ENCODE results near the gene SLC1A6. TPM values are rescaled to one million over a fixed set of nuclear protein-coding genes. Genes with fewer than 3 reads are reported as not detected.
"Not testable (repeated sequence)": the region's sequence is repeated elsewhere in the genome, so short reads cannot be mapped to it uniquely, and the experiment has no call there.

The SLC1A6 gene
- total and polyA plus RNA-seq, 5 donors, result not detected

DNA sequence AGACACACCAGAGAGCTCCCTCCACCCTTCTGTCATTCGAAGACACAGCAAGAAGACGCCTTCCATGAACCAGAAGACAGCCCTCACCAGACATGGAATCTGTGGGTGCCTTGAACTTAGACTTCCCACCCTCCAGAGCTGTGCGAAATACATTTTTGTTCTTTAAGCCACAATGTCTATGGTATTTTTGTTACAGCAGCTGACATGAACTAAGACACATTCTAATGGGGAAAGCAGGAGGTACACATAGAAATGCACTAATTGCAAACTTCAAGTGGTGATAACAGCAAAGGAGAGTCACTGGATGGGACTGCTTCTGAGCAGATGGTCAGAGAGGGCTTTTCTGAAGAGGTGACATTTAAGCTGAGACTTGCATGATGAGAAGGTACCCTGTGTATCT lies 22.2 kb downstream of the SLC1A6 start:
- no peak for ATAC-seq
- intact Hi-C loops (cut with DNase I), result no loop called here
- no peak for DNase-seq
- Histone ChIP-seq H3K27me3 (ENCODE audit: control insufficient read depth, insufficient read depth) (no peaks in the 10 kb centered on the region), H3K4me3 (ENCODE audit: low read length) (no peak overlapping the region), H3K4me1 (ENCODE audit: control insufficient read depth, insufficient read depth, low read length) (no peaks in the 10 kb centered on the region), H3K9me3 (ENCODE audit: control insufficient read depth, low read length) (peaks cover 2% of the 10 kb centered on the region), H3K27ac (ENCODE audit: low read length) (no peak overlapping the region)
- 83% methylated on average over 3 of the region's 3 CpGs for WGBS

DNA sequence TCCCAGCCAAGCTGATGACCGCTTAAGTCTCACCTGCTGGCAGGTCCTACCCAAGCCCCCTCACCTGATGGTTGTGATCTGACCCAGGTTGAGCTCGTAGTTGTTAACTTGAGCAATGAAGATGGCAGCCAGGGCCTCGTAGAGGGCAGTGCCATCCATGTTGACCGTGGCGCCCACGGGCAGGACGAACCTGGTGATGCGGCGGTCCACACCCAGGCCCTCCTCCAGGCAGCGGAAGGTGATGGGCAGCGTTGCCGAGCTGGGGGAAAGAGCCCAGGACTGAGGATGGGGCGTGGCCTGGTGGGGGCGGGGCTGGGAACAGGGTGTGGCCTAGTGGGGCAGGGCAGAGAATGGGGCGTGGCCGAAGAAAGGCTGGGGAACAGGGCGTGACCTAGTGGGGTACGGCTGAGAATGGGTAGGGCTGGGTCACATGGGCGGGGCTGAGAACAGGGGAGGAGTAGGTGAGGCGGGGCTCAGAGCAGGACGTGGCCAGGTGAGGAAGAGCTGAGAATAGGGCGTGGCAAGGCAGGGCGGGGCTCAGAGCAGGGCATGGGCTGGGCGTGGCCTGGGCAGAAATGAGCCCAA lies 25.5 kb downstream of the SLC1A6 start:
- 24% methylated on average over 24 of the region's 24 CpGs for WGBS
- Histone ChIP-seq H3K4me3 (ENCODE audit: low read length) (no peak overlapping the region), H3K27me3 (ENCODE audit: control insufficient read depth, insufficient read depth) (no peaks in the 10 kb centered on the region), H3K4me1 (ENCODE audit: control insufficient read depth, insufficient read depth, low read length) (no peaks in the 10 kb centered on the region), H3K27ac (ENCODE audit: low read length) (no peak overlapping the region), H3K9me3 (ENCODE audit: control insufficient read depth, low read length) (no peaks in the 10 kb centered on the region)
- intact Hi-C loops (cut with DNase I), result no loop called here
- DNase-seq (no peak), ATAC-seq (no peak)

DNA sequence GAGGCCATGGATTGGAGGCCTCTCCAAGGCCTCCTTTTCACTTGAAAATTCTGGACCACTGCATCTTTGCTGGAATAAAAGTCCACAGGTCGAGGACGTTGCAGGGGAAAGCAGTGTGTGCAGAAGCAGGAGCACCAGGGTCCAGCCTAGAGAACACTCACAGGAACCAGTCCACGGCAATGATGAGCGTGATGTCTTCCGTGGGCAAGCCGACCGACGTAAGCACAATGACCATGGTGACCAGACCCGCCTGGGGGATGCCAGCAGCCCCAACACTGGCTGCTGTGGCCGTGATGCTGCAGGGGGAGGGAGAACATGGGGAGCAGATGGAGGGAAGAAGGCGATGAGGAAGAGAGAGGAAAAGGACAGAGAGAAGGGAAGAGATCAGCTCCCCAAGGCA lies 26.9 kb downstream of the SLC1A6 start:
- no peak overlapping the region for H3K4me3 ChIP-seq (ENCODE audit: low read length)
- H3K4me1 ChIP-seq (ENCODE audit: control insufficient read depth, insufficient read depth, low read length), result no peaks in the 10 kb centered on the region
- DNase-seq (no peak), ATAC-seq (no peak)
- intact Hi-C loops (cut with DNase I), result no loop called here
- whole genome bisulfite sequencing, result 81% methylated on average over 11 of the region's 11 CpGs
- no peaks in the 10 kb centered on the region for H3K9me3 ChIP-seq (ENCODE audit: control insufficient read depth, low read length)
- no peaks in the 10 kb centered on the region for H3K27me3 ChIP-seq (ENCODE audit: control insufficient read depth, insufficient read depth)
- H3K27ac ChIP-seq (ENCODE audit: low read length), result no peak overlapping the region

DNA sequence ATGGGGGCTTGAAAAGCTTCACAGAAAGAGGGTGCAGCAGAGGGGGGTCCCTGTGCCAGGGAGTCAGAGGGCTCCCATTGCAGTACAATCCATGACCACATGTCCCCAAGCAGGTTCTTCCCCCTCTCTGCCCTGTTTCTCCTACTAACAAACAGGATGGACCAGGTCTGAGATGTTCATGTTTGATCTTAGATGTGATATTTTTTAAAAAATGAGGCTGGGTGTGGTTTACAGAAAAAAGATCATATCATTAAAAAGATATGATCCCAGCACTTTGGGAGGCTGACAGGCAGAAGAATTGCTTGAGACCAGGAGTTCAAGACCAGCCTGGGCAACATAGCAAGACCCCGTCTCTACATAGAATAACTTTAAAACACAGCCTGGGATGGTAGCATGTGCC lies 29.2 kb downstream of the SLC1A6 start:
- no peak for ATAC-seq
- intact Hi-C loops (cut with DNase I), result no loop called here
- DNase-seq, result no peak
- no peaks in the 10 kb centered on the region for H3K4me1 ChIP-seq (ENCODE audit: control insufficient read depth, insufficient read depth, low read length)
- no peak overlapping the region for H3K4me3 ChIP-seq (ENCODE audit: low read length)
- H3K27ac ChIP-seq (ENCODE audit: low read length), result no peak overlapping the region
- WGBS, result 84% methylated on average over 1 of the region's 1 CpG
- no peaks in the 10 kb centered on the region for H3K9me3 ChIP-seq (ENCODE audit: control insufficient read depth, low read length)
- no peaks in the 10 kb centered on the region for H3K27me3 ChIP-seq (ENCODE audit: control insufficient read depth, insufficient read depth)

DNA sequence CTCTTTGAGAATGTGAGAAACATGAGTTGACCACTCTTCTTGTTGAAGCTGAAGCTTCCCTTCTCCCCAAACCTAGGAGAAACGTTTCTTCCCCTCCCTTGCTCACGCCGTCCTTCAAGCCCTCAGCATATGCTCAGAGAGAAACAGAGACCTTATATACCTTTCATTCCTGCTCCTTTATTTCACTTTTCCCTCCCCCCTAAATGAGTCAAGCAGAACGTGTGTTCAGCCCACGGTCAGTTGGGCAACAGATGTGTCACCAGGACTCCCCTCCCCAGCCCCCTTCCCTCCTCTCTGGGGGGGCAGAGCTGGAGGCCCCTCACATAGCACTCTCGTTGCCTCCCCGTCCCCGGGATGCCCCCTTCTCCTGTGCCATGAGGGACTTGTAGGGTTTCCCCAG lies 29.8 kb downstream of the SLC1A6 start:
- Histone ChIP-seq H3K9me3 (ENCODE audit: control insufficient read depth, low read length) (no peaks in the 10 kb centered on the region), H3K4me1 (ENCODE audit: control insufficient read depth, insufficient read depth, low read length) (no peaks in the 10 kb centered on the region), H3K4me3 (ENCODE audit: low read length) (no peak overlapping the region), H3K27me3 (ENCODE audit: control insufficient read depth, insufficient read depth) (no peaks in the 10 kb centered on the region), H3K27ac (ENCODE audit: low read length) (no peak overlapping the region)
- WGBS, result 70% methylated on average over 8 of the region's 8 CpGs
- intact Hi-C loops (cut with DNase I), result no loop called here
- ATAC-seq (no peak), DNase-seq (no peak)

DNA sequence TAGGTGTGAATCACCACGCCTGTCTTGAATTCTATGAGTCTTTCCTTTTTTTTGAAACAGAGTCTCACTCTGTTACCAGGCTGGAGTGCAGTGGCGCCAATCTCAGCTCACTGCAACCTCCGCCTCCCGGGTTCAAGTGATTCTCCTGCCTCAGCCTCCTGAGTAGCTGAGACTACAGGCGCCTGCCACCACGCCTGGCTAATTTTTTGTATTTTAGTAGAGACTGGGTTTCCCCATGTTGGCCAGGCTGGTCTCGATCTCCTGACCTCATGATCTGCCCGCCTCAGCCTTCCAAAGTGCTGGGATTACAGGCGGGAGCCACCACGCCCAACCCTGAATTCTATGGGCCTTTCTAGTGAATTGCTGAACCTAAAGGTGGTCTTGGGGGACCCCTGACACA lies 30.3 kb downstream of the SLC1A6 start:
- 87% methylated on average over 10 of the region's 10 CpGs for WGBS
- H3K27me3 ChIP-seq (ENCODE audit: control insufficient read depth, insufficient read depth); H3K4me3 ChIP-seq (ENCODE audit: low read length); ATAC-seq; H3K4me1 ChIP-seq (ENCODE audit: control insufficient read depth, insufficient read depth, low read length); intact Hi-C loops (cut with DNase I); DNase-seq; H3K27ac ChIP-seq (ENCODE audit: low read length); H3K9me3 ChIP-seq (ENCODE audit: control insufficient read depth, low read length): not testable (repeated sequence)

DNA sequence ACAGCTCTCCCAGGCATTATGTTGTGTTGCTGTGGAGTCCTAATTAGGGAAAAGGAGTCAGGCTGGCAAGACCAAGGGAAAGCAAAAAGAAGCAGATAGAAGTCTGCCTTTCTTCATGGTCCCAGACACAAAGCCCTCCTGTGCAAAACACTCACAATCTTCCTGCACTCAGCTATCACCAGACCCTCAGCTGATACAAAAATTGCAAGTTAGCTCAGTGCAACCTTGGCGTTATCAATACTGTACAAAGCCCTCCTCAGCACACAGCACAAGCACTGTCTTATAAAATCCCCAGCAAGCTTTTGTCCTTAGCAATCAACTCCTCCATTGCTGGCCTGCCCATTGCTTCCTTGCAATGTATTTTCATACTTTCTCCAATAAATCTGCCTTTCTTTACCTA lies 35.2 kb downstream of the SLC1A6 start:
- Histone ChIP-seq H3K4me3 (ENCODE audit: low read length) (no peak overlapping the region), H3K27ac (ENCODE audit: low read length) (no peak overlapping the region), H3K27me3 (ENCODE audit: control insufficient read depth, insufficient read depth) (no peaks in the 10 kb centered on the region), H3K9me3 (ENCODE audit: control insufficient read depth, low read length) (no peaks in the 10 kb centered on the region), H3K4me1 (ENCODE audit: control insufficient read depth, insufficient read depth, low read length) (no peaks in the 10 kb centered on the region)
- DNase-seq, result no peak
- intact Hi-C loops (cut with DNase I), result no loop called here
- ATAC-seq, result no peak
- 69% methylated on average over 1 of the region's 1 CpG for WGBS

DNA sequence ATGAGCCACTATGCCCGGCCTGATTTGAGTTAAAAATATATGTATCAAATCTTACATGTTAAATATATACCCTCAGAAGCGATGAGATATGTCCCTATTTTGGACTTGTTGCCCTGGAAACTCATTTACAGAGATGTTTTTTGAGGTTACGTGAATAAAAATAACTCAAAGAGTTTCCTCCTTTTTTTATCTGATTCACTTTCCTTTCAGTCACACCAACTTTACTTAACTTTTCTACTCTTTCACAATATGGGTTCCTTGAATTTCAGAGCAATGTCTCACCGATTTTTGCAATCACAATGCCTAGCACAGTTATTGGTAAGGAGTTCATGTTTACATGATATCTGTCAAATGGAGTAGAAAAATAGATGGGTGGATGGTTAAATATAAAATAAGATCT lies 36.1 kb downstream of the SLC1A6 start:
- no peaks in the 10 kb centered on the region for H3K4me1 ChIP-seq (ENCODE audit: control insufficient read depth, insufficient read depth, low read length)

DNA sequence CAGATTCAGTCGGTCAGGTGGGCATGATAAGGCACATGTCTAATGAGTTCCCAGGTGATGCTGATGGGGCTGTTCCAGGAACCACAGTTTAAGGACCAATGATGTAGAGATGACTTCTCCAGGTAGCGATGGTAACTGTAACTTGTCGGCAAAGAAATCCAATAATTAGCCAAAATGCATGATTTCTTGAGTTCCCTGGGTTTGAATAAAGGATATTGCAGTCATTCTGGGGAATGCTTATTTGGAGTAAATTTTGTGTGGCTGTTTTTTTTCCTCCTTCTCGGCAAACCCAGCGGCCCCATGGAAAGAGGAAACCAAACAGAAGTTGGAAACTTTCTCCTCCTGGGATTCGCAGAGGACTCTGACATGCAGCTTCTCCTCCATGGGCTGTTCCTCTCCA lies 38.5 kb downstream of the SLC1A6 start, which contains the start of gene OR7C2:
Gene OR7C2, plus strand, starts transcription at position 301 of the 400 bp plus-strand sequence. Its CDS starts 0 bp downstream, at position 301.
- 86% methylated on average over 6 of the region's 6 CpGs for WGBS
- H3K4me1 ChIP-seq (ENCODE audit: control insufficient read depth, insufficient read depth, low read length), result no peaks in the 10 kb centered on the region
- no peak within 1 kb of the TSS for H3K4me3 ChIP-seq (ENCODE audit: low read length)
- intact Hi-C loops (cut with DNase I), result no loop called here
- DNase-seq, result no peak
- H3K9me3 ChIP-seq (ENCODE audit: control insufficient read depth, low read length), result no peaks in the 10 kb centered on the region
- no peaks in the 10 kb centered on the region for H3K27me3 ChIP-seq (ENCODE audit: control insufficient read depth, insufficient read depth)
- no peak for ATAC-seq
- no peak within 1 kb of the TSS for H3K27ac ChIP-seq (ENCODE audit: low read length)

More for the DNA sequence above, 36.1 kb downstream of the SLC1A6 start:
- WGBS, result 54% methylated on average over 4 of the region's 4 CpGs
- ATAC-seq, result no peak
- no peak for DNase-seq
- no peak overlapping the region for H3K27ac ChIP-seq (ENCODE audit: low read length)
- H3K27me3 ChIP-seq (ENCODE audit: control insufficient read depth, insufficient read depth), result no peaks in the 10 kb centered on the region
- intact Hi-C loops (cut with DNase I), result no loop called here
- H3K4me3 ChIP-seq (ENCODE audit: low read length), result no peak overlapping the region
- H3K9me3 ChIP-seq (ENCODE audit: control insufficient read depth, low read length), result no peaks in the 10 kb centered on the region

DNA sequence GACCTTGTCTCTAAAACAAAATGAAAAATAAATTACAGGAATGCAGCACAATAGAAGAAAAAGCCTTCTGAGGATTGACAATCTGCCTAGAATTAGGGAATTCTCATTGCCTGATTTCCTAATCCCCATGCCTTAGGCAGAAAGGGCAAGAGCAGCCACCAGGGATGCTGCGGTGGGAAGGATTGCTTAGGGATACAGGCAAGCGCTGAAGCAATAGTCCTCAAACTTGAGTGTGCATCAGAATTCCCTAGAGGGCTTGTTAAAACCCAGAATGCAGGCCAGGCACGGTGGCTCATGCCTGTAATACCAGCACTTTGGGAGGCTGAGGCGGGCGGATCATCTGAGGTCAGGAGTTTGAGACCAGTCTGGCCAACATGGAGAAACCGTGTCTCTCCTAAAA lies 39.4 kb downstream of the SLC1A6 start:
- intact Hi-C loops (cut with DNase I), result no loop called here
- no peak for DNase-seq
- no peak overlapping the region for H3K27ac ChIP-seq (ENCODE audit: low read length)

DNA sequence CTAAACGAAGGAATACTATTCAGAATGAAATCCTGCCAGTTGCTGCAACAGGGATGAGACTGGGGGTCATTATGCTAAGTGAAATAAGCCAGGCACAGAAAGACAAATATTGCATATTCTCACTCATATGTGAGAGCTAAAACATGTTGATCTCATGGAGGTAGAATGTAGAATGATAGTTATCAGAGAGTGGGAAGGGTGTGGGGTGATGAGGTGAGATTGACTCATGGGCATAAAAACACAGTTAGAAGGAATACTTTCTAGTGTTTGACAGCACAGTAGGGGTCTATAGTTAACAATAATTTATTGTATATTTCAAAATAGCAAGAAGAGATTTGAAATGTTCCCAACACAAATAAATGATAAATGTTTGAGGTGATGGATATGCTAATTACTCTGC lies 46.2 kb downstream of the SLC1A6 start:
- ATAC-seq, result no peak
- no peak overlapping the region for H3K4me3 ChIP-seq (ENCODE audit: low read length)
- H3K27me3 ChIP-seq (ENCODE audit: control insufficient read depth, insufficient read depth), result no peaks in the 10 kb centered on the region
- no peaks in the 10 kb centered on the region for H3K9me3 ChIP-seq (ENCODE audit: control insufficient read depth, low read length)
- intact Hi-C loops (cut with DNase I), result no loop called here
- no peak for DNase-seq
- H3K27ac ChIP-seq (ENCODE audit: low read length), result no peak overlapping the region
- WGBS, result 55% methylated on average over 1 of the region's 1 CpG
- H3K4me1 ChIP-seq (ENCODE audit: control insufficient read depth, insufficient read depth, low read length), result no peaks in the 10 kb centered on the region

More for the DNA sequence above, 39.4 kb downstream of the SLC1A6 start:
- 80% methylated on average over 6 of the region's 6 CpGs for WGBS
- no peak for ATAC-seq
- no peaks in the 10 kb centered on the region for H3K4me1 ChIP-seq (ENCODE audit: control insufficient read depth, insufficient read depth, low read length)
- H3K27me3 ChIP-seq (ENCODE audit: control insufficient read depth, insufficient read depth), result no peaks in the 10 kb centered on the region
- H3K9me3 ChIP-seq (ENCODE audit: control insufficient read depth, low read length), result no peaks in the 10 kb centered on the region
- no peak overlapping the region for H3K4me3 ChIP-seq (ENCODE audit: low read length)

DNA sequence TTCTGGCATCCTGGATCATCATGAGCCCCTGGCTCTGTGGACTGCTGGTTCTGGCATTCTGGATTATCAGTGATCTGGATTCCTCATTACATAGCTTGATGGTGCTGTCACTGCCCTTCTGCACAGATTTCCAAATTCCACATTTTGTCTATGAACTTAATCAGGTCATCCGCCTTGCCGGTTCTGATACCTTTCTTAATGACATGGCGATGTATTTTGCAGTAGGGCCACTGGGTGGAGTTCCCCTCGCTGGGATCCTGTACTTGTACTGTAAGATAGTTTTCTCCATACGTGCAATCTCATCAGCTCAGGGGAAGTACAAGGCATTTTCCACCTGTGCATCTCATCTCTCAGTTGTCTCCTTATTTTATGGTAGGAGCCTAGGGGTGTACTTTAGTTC lies 62.8 kb downstream of the SLC1A6 start:
- intact Hi-C loops (cut with DNase I), result no loop called here
- H3K27me3 ChIP-seq (ENCODE audit: control insufficient read depth, insufficient read depth), result no peaks in the 10 kb centered on the region
- WGBS, result 61% methylated on average over 5 of the region's 5 CpGs
- no peaks in the 10 kb centered on the region for H3K4me1 ChIP-seq (ENCODE audit: control insufficient read depth, insufficient read depth, low read length)
- H3K9me3 ChIP-seq (ENCODE audit: control insufficient read depth, low read length), result no peaks in the 10 kb centered on the region
- no peak overlapping the region for H3K4me3 ChIP-seq (ENCODE audit: low read length)
- no peak overlapping the region for H3K27ac ChIP-seq (ENCODE audit: low read length)
- ATAC-seq (no peak), DNase-seq (no peak)

Data from right cardiac atrium (tissue), 5 donors.